ENCODE results near the gene RDH13. TPM values are rescaled to one million over a fixed set of nuclear protein-coding genes. Genes with fewer than 3 reads are reported as not detected.

RDH13 gene
- total and polyA plus RNA-seq, 2 donors (not counting 1 experiment from before 2014, with no cell fraction given), result 2.7 to 6.9 TPM

GRCh38 chr19:55086730-55087541 lies 24.0 kb upstream of the RDH13 start:
- Histone ChIP-seq H3K4me2 (ENCODE audit: extremely low read depth, insufficient read depth, low read length) (peak overlapping the region; percentile 73), H2AFZ (ENCODE audit: low read length) (peak overlapping the region; percentile 35), H3K27ac (ENCODE audit: insufficient read depth, low read length) (no peak overlapping the region), H3K4me1 (ENCODE audit: control insufficient read depth, extremely low read depth, insufficient read depth, low read length) (peaks cover 9% of the 10 kb centered on the region), H4K20me1 (ENCODE audit: control insufficient read depth, extremely low read depth, insufficient read depth, low read length) (peaks cover 2% of the 10 kb centered on the region), H3K27me3 (ENCODE audit: control insufficient read depth, insufficient read depth, low read length) (peaks cover 27% of the 10 kb centered on the region), H3K9me3 (ENCODE audit: control insufficient read depth, insufficient read depth, low read depth, low read length) (no peaks in the 10 kb centered on the region), H3K79me2 (ENCODE audit: control insufficient read depth, insufficient read depth, low read length) (no peaks in the 10 kb centered on the region), H3K9ac (ENCODE audit: insufficient read depth, low read length) (peak overlapping the region; percentile 46), H3K36me3 (ENCODE audit: control insufficient read depth, insufficient read depth, low read length) (peaks cover 11% of the 10 kb centered on the region), H3K4me3 (replicated peaks in 1 of 4; ENCODE audit: control extremely low read depth in 1 of 4, insufficient read depth in 1 of 4, low read depth in 3 of 4, low read length in 4 of 4) (peak overlapping the region; percentile 53 to 62 (median 59))
- DNase-seq (ENCODE audit: low read depth in 2 of 2), result peak; percentile 89 to 92
- TF ChIP-seq EZH2 (IDR thresholded peaks at IDR 0.05; ENCODE audit: low read length, missing control alignments), result no peak
- no peak for TF ChIP-seq CTCF (conservative IDR thresholded peaks at IDR 0.05 in 1 of 2, IDR thresholded peaks at IDR 0.05 in 1 of 2; ENCODE audit: low read depth in 1 of 2, low read length in 2 of 2)

GRCh38 chr19:55085923-55086715 lies 23.2 kb upstream of the RDH13 start:
- no peak overlapping the region for H3K27ac ChIP-seq (ENCODE audit: insufficient read depth, low read length)
- peak overlapping the region; percentile 73 for H3K4me2 ChIP-seq (ENCODE audit: extremely low read depth, insufficient read depth, low read length)
- peaks cover 9% of the 10 kb centered on the region for H3K4me1 ChIP-seq (ENCODE audit: control insufficient read depth, extremely low read depth, insufficient read depth, low read length)
- peaks cover 31% of the 10 kb centered on the region for H3K27me3 ChIP-seq (ENCODE audit: control insufficient read depth, insufficient read depth, low read length)
- no peaks in the 10 kb centered on the region for H3K79me2 ChIP-seq (ENCODE audit: control insufficient read depth, insufficient read depth, low read length)
- TF ChIP-seq CTCF (conservative IDR thresholded peaks at IDR 0.05 in 1 of 2, IDR thresholded peaks at IDR 0.05 in 1 of 2; ENCODE audit: low read depth in 1 of 2, low read length in 2 of 2) (no peak), EZH2 (IDR thresholded peaks at IDR 0.05; ENCODE audit: low read length, missing control alignments) (peak; percentile 58)
- H4K20me1 ChIP-seq (ENCODE audit: control insufficient read depth, extremely low read depth, insufficient read depth, low read length), result peaks cover 2% of the 10 kb centered on the region
- no peaks in the 10 kb centered on the region for H3K9me3 ChIP-seq (ENCODE audit: control insufficient read depth, insufficient read depth, low read depth, low read length)
- peaks cover 8% of the 10 kb centered on the region for H3K36me3 ChIP-seq (ENCODE audit: control insufficient read depth, insufficient read depth, low read length)
- H3K9ac ChIP-seq (ENCODE audit: insufficient read depth, low read length), result no peak overlapping the region
- H2AFZ ChIP-seq (ENCODE audit: low read length), result no peak overlapping the region
- DNase-seq (ENCODE audit: low read depth in 2 of 2), result no peak
- peak overlapping the region in 1 of 4 experiments; percentile 62 for H3K4me3 ChIP-seq (replicated peaks in 1 of 4; ENCODE audit: control extremely low read depth in 1 of 4, insufficient read depth in 1 of 4, low read depth in 3 of 4, low read length in 4 of 4)

GRCh38 chr19:55084416-55084815 lies 21.5 kb upstream of the RDH13 start:
- H3K4me1 ChIP-seq (ENCODE audit: control insufficient read depth, extremely low read depth, insufficient read depth, low read length), result peaks cover 9% of the 10 kb centered on the region
- no peak overlapping the region for H3K4me3 ChIP-seq (replicated peaks in 1 of 4; ENCODE audit: control extremely low read depth in 1 of 4, insufficient read depth in 1 of 4, low read depth in 3 of 4, low read length in 4 of 4)
- H2AFZ ChIP-seq (ENCODE audit: low read length), result no peak overlapping the region
- no peaks in the 10 kb centered on the region for H3K79me2 ChIP-seq (ENCODE audit: control insufficient read depth, insufficient read depth, low read length)
- no peak overlapping the region for H3K4me2 ChIP-seq (ENCODE audit: extremely low read depth, insufficient read depth, low read length)
- H3K27ac ChIP-seq (ENCODE audit: insufficient read depth, low read length), result no peak overlapping the region
- no peak overlapping the region for H3K9ac ChIP-seq (ENCODE audit: insufficient read depth, low read length)
- H3K36me3 ChIP-seq (ENCODE audit: control insufficient read depth, insufficient read depth, low read length), result peaks cover 1% of the 10 kb centered on the region
- TF ChIP-seq CTCF (conservative IDR thresholded peaks at IDR 0.05 in 1 of 2, IDR thresholded peaks at IDR 0.05 in 1 of 2; ENCODE audit: low read depth in 1 of 2, low read length in 2 of 2) (no peak), EZH2 (IDR thresholded peaks at IDR 0.05; ENCODE audit: low read length, missing control alignments) (no peak)
- peaks cover 2% of the 10 kb centered on the region for H4K20me1 ChIP-seq (ENCODE audit: control insufficient read depth, extremely low read depth, insufficient read depth, low read length)
- H3K9me3 ChIP-seq (ENCODE audit: control insufficient read depth, insufficient read depth, low read depth, low read length), result no peaks in the 10 kb centered on the region
- H3K27me3 ChIP-seq (ENCODE audit: control insufficient read depth, insufficient read depth, low read length), result peaks cover 31% of the 10 kb centered on the region
- DNase-seq (ENCODE audit: low read depth in 2 of 2), result no peak

Measured in fibroblast of lung (primary cell).